Glutamatergic neuron (in vitro differentiated cells): ENCODE measurements around the gene TRMT1. TPM values are rescaled to one million over a fixed set of nuclear protein-coding genes. Genes with fewer than 3 reads are reported as not detected.

Source experiments
- DNase-seq: peaks from one replicate; pipeline ENCODE4 v3.0.0; 2022
- H3K27ac Mint-ChIP-seq: one replicate; pipeline ENCODE4 v1.8.0; 2020; ENCODE audit warnings: mild to moderate bottlenecking, mixed read lengths, inconsistent platforms; ENCODE audit not compliant: unreplicated experiment
- H3K27me3 Mint-ChIP-seq: one replicate; pipeline ENCODE4 v1.8.0; 2020; ENCODE audit warnings: mild to moderate bottlenecking, moderate library complexity, mixed read lengths, inconsistent platforms; ENCODE audit not compliant: unreplicated experiment
- H3K36me3 Mint-ChIP-seq: one replicate; pipeline ENCODE4 v1.8.0; 2020; ENCODE audit warnings: mild to moderate bottlenecking, mixed read lengths, inconsistent platforms; ENCODE audit not compliant: unreplicated experiment
- H3K4me1 Mint-ChIP-seq: one replicate; pipeline ENCODE4 v1.8.0; 2020; ENCODE audit warnings: mild to moderate bottlenecking, low read depth, mixed read lengths, inconsistent platforms; ENCODE audit not compliant: unreplicated experiment
- H3K4me3 Mint-ChIP-seq: one replicate; pipeline ENCODE4 v1.8.0; 2020; ENCODE audit warnings: mild to moderate bottlenecking, mixed read lengths, inconsistent platforms; ENCODE audit not compliant: unreplicated experiment
- H3K9me3 Mint-ChIP-seq: one replicate; pipeline ENCODE4 v1.8.0; 2020; ENCODE audit warnings: mild to moderate bottlenecking, moderate library complexity, mixed read lengths, inconsistent platforms; ENCODE audit not compliant: unreplicated experiment
- total RNA-seq: library from RNA; stranded (reverse); fragmentation: NEBNext Ultra II Directional; extraction: Animal tissue kit (Norgen Biotek cat#: 25700); gene quantifications from one replicate; pipeline ENCODE4 v1.2.1, GENCODE V29; 2021; ENCODE audit not compliant: unreplicated experiment
- TF ChIP-seq, protein P1 (sequence below): fragments of 200-600 bp; sonication (generic); IDR thresholded peaks from one replicate; pipeline ENCODE4 v1.5.0; 2021; ENCODE audit not compliant: partially characterized antibody, unreplicated experiment

TRMT1 gene
- total RNA-seq, 1 donor from 2014 or later: 29.2 TPM

DNA sequence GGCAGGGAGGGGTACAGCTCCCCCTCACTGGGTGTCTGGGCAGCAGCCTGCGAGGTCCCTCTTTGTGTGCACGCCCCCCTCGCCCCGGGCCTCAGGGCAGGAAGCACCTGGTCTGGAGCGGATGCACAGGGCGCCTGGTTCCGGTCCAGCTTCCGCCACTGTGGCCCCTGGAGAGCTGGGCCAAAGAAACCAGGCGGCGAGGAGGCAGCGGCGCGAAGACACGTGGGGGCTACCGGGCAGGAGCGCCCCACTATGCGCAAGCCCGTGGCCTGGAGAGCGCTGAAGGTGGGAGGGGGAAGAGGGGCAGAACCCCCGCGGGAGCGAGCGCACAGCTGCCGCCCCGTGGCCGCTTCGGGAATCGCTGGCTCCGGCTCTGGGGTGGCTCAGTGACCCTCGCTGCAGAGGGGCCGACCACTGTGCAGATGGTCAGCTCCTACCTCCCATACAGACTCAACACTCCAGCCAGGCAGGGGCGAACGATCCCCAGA, 12.1 kb downstream of the TRMT1 start:
- Mint-ChIP-seq H3K36me3 (no peaks in the 10 kb centered on the region), H3K4me1 (no peaks in the 10 kb centered on the region), H3K27ac (no peak overlapping the region), H3K4me3 (no peak overlapping the region), H3K9me3 (peaks cover 3% of the 10 kb centered on the region), H3K27me3 (peaks cover 15% of the 10 kb centered on the region)
- TF ChIP-seq, protein P1, sequence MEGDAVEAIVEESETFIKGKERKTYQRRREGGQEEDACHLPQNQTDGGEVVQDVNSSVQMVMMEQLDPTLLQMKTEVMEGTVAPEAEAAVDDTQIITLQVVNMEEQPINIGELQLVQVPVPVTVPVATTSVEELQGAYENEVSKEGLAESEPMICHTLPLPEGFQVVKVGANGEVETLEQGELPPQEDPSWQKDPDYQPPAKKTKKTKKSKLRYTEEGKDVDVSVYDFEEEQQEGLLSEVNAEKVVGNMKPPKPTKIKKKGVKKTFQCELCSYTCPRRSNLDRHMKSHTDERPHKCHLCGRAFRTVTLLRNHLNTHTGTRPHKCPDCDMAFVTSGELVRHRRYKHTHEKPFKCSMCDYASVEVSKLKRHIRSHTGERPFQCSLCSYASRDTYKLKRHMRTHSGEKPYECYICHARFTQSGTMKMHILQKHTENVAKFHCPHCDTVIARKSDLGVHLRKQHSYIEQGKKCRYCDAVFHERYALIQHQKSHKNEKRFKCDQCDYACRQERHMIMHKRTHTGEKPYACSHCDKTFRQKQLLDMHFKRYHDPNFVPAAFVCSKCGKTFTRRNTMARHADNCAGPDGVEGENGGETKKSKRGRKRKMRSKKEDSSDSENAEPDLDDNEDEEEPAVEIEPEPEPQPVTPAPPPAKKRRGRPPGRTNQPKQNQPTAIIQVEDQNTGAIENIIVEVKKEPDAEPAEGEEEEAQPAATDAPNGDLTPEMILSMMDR: peak; percentile 85
- peak; percentile 77 for DNase-seq

DNA sequence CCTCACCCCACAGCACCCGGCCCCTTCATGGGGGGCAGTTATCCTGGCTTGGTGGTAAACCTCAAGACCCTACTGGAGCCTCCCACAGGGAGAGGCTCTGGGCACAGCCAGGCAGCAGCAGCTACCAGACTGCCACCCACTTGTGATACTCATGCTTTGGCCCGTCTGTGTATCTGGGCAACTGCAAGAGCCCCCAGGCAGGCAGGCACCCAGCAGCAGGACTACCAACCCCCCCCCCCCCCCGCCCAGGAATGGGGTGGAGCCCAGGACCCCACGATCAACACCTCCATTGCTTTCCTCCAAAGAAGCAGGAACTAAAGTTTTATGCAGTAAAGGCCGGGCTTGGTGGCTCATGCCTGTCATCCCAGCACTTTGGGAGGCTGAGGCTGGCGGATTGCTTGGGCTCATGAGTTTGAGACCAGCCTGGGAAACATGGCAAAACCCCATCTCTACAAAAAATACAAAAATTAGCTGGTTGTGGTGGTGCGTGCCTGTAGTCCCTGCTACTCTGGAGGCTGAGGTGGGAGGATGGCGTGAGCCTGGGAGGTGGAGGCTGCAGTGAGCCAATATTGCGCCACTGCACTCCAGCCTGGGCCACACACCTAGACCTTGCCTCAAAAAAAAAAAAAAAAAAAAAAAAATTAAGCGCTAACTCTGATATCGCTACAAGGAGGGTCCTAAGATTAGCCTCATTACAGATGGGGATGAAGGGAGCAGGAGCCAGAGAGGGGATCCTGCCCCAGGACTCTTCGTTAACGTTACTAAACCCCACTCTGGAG, 12.8 kb downstream of the TRMT1 start:
- no peak for DNase-seq
- Mint-ChIP-seq H3K9me3 (peaks cover 3% of the 10 kb centered on the region), H3K4me3 (no peak overlapping the region), H3K36me3 (no peaks in the 10 kb centered on the region), H3K4me1 (no peaks in the 10 kb centered on the region), H3K27me3 (peaks cover 15% of the 10 kb centered on the region), H3K27ac (no peak overlapping the region)
- TF ChIP-seq, protein P1: no peak

DNA sequence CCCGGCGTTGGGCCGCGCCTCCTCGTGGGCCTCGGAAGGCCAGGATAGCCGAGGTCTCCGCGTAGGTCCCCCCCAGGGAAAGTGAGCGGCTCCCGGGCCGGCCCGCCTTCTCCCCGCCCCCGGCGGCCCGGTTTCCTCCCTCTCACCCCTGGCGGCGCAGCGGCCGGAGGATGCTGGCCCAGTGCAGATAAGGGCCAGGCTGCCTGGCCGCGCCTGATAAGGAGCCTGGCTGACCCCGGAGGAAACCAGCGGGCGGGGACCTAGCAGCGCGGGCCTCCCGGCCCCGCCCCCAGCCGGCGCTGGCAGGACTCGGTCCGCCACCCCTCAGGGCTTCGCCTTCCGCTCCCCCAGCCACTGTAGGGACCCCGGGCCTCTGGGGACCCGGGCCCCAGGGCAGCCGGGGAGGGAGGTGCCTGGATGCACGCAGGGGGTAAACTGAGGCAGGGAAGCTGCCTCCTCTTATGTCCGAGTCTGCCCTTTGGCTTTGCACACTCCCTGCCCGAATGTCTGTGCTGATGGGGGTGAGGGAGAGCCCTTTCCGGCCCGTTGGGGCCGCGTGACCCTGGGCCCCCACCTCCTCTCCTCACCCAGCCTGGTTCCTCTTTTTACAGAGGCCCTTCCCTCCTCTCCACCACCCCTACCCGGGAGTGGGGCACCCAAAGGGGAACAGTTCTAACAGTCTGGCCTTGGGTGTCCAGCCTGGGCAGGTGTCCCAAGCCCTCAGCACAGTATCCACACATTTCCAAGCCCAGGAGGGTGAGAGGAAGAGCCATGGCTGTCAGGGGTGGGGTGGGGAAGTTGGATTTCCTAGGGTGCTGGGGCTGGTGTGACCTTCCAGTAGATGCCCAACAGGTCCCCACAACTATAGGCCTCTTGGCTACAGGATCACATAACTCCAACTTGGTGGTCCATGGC, 13.6 kb downstream of the TRMT1 start, which contains the start of gene LYL1:
LYL1 (minus strand) TSS at position 193 of the 915 bp plus-strand sequence. CDS start 1,687 bp downstream, outside the sequence.
- peak; percentile 59 for DNase-seq
- H3K4me3 Mint-ChIP-seq: peak within 1 kb of the TSS; percentile 59
- peaks cover 15% of the 10 kb centered on the region for H3K27me3 Mint-ChIP-seq
- no peaks in the 10 kb centered on the region for H3K4me1 Mint-ChIP-seq
- no peaks in the 10 kb centered on the region for H3K36me3 Mint-ChIP-seq
- TF ChIP-seq, protein P1: no peak
- no peak within 1 kb of the TSS for H3K27ac Mint-ChIP-seq
- H3K9me3 Mint-ChIP-seq: peaks cover 3% of the 10 kb centered on the region

DNA sequence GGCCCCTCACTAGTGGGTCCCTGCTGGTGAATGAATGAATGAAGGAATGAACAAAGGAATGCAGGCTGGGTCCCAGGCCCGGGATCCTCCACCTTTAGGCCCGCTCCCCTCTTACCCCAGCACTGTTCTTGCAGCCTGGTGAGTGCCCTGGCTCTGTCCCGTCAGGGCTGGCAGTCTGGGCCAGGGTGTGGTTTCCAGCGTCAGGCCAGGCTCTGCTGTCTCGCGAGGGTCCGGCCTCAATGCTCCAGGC, 14.2 kb downstream of the TRMT1 start:
- Mint-ChIP-seq H3K9me3 (peaks cover 3% of the 10 kb centered on the region), H3K4me1 (no peaks in the 10 kb centered on the region), H3K27me3 (peaks cover 13% of the 10 kb centered on the region), H3K4me3 (no peak overlapping the region), H3K36me3 (no peaks in the 10 kb centered on the region), H3K27ac (no peak overlapping the region)
- TF ChIP-seq, protein P1: no peak
- DNase-seq: no peak
